Stimulated activated CD8-positive, alpha-beta memory T cell treated with anti-CD3 and anti-CD28 coated beads, Interleukin-15, amount 100 ng/mL, for 4 hours (primary cell): ENCODE results near the gene IGSF8.

Experiments
- DNase-seq, 2 donors: peaks; one replicate each; pipeline ENCODE4 v3.0.0-alpha.2; 2020; ENCODE audit warnings: low read depth in 2 of 2

Gene IGSF8

DNA sequence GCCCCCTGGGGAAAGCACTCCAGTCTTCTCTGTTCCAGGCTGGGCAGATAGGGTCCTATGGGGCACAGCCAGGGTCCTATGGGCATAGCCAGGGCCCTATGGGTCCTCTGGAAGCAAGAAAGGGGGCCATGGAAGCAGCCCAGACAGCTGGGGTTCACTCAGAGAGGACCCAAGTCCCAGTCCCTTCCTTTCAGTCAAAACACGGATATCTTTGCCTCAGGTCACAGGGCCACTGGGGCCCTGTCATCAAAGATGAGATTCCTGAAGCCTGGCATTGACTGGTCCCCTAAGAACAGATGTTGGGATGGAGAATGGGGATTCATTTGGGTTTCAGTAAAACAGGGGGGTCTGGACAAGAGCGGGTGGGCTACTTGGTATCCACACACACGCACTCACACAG is 8.5 kb downstream of the IGSF8 start:
- DNase-seq: no peak

DNA sequence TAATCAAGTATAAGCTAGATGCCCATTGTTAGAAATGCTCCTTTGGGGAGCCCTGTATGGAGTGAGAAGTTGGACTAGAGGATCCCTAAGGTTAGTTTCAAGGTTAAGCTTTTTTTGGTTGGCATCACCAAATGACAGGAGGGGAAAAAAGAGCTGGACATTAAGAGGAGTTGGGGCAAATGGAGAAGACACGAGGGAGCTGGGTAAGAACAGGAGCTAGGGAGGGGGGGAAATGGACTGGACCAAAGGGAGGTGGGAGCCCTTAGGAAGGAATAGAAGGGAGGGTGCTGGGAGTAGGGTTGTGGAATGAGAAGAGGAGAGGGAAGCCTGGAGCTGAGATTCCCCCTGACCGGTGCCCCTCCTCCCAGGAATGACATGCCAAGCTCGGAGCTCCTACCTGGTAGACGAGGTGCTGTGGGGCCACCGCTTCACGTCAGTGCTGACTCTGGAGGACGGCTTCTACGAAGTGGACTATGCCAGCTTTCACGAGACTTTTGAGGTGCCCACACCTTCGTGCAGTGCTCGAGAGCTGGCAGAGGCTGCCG is 11.2 kb downstream of the IGSF8 start:
- DNase-seq: no peak

DNA sequence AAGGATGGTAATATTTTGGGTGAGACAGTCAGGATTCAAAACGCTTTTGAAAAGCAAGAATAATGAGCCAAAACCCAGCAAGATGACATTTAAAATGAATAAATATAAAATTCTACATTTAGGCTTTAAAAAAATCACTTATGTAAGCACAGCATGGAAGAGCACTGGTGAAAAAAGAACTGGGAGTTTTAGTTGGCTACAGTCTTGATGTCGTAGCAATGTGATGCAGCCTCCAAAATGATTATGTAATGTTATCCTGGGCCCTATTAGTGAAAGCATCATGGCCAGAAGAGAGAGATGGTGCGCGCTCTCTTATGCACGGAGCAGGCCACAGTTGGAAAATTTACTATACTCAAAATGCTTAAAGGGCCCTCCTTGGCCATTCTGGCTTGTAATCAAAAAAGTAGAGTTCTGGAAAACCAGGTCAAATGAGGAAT is 11.9 kb downstream of the IGSF8 start:
- no peak for DNase-seq

DNA sequence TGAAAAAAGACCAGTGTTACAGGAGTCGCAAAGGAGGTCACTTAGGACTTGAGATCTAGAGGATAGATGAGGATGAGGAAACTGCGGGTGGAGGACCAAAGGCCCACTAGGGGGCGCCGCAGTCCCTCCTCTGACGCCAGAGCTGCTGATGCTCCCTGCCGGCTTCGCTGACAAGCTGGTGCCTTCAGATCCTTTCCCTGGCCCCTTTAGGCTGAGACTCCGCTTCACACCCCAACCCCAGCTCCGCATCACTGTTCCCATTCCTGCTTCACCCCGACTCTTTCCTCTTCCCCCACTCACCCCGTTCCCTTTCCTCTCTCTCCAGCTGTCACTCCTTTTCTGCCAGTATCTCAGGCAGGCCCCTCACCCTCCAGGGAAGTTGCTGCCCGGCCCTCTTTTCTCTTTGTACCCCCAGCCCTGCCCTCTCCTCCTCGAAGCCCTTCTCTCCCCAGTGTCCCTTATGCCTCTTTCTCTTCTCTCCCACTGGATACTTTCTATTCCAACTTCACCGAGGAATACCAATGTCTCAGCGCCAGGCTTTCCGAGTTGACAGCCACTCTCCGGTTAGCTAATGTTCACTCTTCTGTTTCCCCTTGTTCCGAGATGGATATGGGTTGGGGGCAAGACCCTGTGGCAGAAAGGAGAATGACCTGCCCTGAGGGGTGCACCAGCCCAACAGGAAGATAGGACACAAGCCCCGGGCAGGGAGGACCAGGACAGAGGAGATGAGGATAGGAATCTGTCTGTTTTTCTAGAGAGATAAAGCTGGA is 12.5 kb downstream of the IGSF8 start:
- DNase-seq: peak; percentile 32 to 46

DNA sequence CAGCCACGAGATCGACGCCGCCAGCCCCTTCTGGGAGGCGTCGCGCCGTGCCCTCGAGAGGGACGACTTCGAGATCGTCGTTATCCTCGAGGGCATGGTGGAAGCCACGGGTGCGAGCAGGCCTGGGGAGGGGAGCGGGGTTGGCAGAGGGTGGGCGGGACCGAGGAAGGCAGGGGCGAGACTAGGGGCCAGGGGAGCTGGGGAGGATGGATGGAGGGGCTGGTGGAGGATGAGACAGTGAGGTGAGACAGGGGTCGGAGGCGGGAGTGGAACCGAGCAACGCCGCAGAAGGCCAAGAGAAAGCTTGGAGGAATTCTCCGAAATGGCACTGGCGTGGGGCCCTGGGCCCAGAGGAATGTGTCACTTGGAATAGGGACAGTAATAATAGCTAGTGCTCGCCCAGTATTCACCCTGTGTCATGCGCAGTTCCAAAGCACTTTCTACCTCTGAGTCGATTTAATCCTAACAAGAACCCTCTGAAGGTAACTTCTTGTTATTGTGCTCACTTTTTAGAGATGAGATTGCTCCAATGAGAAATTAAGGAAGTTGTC is 13.6 kb downstream of the IGSF8 start:
- DNase-seq: no peak

DNA sequence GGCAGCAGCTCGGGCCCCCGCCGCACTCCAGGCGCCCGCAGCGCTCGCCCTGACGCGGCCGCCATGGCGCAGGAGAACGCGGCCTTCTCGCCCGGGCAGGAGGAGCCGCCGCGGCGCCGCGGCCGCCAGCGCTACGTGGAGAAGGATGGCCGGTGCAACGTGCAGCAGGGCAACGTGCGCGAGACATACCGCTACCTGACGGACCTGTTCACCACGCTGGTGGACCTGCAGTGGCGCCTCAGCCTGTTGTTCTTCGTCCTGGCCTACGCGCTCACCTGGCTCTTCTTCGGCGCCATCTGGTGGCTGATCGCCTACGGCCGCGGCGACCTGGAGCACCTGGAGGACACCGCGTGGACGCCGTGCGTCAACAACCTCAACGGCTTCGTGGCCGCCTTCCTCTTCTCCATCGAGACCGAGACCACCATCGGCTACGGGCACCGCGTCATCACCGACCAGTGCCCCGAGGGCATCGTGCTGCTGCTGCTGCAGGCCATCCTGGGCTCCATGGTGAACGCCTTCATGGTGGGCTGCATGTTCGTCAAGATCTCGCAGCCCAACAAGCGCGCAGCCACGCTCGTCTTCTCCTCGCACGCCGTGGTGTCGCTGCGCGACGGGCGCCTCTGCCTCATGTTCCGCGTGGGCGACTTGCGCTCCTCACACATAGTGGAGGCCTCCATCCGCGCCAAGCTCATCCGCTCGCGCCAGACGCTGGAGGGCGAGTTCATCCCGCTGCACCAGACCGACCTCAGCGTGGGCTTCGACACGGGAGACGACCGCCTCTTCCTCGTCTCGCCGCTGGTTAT is 14.2 kb downstream of the IGSF8 start:
- peak; percentile 39 to 49 for DNase-seq

DNA sequence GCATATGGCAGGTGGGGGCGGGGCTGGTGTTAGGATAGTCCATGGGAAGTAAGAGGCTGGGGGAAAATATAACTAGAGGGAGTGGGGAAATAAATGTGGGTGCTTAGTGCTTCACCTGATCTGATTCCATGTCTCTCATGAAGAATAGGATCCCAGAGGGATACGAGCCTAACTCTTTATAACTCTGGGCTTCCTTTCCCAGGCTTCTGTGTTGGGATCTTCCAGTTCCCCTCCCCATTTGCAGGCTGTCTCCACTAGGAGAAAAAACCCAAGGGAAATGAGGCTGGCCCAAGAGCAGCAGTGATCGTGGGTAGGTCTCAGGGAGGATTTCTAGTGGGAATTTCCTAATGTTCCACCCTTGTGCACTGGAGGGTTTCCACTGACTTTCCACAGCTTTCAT is 15.5 kb downstream of the IGSF8 start:
- DNase-seq: no peak

DNA sequence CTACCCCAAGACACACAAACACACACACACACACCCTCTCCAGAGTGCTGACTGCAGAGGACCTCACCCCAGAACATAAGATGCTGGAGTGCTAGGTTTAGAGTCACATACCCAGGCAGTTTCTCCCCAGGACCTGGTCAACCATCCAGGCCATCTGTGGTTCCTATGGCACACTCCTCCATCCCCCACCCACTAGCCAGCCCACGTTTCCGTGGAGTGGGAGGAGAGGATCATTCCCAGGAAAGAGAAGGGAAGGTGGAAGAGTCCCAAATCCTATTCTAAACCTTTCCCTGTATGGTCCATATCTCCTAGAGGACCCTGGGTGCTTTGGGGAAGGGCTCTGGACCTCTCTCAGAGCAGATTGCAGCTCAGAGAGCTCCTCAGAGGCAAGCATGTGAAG is 15.9 kb downstream of the IGSF8 start:
- no peak for DNase-seq

DNA sequence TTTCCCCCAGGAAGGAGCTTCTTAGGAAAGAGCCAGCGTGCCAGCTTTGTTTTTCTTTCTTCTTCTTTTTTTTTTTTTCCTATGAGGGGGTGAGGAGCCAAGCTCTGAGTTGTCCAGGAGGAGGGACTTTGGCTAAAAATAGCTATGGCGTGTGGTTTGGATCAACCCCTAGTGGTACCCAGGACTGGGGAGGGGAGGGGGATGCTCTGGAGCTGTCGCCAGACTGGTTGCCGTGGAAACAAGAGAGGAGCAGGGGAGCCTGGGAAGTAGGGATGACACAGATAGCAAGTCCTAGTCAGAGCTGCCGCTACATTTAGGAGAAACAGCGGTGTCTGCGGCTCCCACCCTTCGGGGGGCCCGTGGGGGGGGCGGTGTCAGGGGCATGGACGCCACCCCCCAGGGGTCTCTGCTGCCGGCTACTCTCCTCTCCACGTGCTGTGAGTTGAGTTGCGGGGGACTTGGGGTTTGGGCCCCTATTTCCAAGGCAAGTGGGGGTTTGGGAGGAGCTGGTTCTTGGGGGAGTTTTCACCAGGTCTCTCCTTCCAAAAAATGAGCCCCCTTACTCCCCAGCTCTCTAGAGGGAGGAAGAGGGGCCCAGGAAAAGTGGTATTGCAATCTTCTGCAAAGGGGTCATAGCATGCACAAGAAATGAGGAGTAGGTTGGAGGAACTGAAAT is 17.0 kb downstream of the IGSF8 start, which contains the start of gene KCNJ9:
TSS of gene KCNJ9 (plus strand) at position 278 of the 676 bp plus-strand sequence. CDS start 2,493 bp downstream, outside the sequence.
- no peak for DNase-seq

DNA sequence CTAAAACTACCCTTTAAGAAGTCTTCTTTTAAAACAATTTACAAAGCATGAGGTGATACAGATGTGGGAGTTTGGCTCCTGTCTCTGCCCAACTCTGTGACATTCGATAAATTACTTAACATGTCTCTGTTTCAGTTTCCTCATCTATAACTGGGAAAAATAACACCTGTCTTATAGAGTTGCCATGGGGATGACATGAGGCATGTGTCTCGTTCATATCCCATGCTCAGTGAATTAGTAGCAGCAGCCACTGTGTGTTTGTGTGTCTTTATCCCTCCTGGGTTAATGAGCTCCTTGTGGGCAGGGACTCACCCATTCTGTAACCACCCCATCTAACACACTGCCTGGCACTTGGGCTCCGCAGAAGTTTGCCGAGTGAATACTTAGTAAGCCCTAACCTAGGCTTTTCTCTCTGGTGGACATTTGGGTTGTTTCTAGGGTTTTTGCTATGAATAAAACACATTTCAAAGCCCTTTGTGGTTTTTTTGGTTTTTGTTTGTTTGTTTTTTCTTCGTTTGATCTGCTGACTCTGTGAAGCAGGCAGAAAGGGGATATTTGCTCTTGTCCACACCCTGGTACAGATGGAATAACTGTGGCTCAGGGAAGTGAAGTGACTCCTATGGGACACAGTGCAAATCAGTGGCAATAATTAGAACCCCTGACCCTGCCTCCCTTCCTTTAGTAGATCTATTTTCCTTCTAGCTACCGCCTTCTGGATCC is 17.9 kb downstream of the IGSF8 start:
- DNase-seq: no peak

DNA sequence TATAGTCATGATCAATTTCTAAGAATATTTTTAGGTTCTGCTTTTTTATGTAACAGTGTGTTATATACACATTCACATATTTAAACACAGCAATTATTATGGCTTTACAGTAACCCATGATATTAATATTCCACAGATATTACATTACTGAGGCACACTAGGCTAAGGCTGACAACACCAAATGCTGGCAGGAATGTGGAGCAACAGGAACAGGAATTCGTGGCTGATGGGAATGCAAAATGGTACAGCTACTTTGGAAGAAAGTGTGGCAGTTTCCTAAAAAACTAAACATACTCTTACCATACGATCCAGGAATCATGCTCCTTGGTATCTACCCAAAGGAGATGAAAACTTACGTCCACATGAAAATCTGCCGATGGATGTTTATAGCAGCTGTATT is 19.0 kb downstream of the IGSF8 start:
- DNase-seq: no peak

DNA sequence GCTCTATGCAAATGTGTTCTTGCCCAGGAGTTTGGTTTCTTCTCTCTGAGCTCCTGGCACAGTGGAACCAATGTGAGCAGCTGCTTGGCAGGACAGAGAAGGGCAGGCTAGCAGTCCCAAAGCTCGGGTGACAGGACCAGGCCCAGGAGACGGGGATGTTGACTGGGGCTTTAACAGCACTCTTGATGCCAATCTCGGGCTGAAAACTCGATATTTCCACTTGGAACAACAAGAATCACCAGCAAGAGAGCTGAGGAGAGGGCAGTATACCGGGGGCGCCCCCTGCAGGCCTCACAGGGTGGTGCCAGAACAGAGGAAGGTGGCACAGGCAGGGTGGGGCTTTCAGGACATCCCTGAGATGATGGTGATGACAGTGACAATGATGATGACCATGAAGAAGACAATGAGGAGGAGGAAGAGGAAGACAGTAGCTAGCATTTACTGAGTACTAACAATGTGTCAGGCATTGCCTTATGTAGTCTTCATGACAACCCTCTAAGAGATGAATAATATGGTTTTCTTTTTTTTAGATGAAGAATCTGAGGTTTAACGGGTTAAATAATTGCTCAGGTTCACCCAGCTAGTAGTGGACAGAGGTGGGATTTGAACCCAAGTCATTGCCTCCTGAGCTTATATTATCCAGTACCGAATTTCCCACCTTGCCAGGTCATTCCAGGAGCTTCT is 19.8 kb downstream of the IGSF8 start:
- DNase-seq: no peak

DNA sequence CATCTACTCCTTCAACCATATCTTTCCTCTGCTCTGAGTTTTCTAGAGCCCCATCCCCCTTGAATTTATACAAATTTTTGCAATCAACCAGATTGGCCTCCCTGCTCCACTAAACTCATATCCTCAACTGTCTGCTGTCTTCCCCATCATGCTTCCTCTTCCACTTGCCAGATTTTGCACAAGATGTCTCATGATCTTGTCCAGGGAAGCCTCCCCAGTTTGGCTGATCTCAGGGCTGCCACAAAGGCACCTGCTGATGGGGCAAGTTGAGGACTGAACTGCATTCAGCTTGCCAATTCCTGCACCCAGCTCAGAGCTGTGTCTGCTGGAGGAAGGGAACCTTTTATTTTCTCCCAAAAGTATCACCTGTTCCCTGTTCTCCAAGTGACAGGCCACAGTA is 20.9 kb downstream of the IGSF8 start:
- DNase-seq: no peak

DNA sequence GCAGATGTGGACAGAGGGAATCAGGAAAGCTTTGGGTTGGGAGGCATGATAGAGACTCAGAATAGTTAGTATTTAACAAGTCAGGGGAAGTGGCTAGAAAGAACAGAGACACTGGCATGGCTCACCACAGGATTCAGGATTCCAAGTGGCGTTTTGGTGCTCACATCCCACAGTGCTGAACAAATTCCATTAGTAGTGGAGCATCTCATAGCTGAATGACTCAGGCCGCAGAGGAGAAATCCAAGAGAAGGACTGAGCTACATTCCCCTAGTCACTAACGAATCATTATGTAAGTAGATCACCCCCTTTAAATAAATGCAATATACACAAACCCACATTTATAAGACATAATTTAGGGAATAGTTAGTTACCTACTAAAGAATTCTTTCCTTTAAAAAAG is 22.1 kb downstream of the IGSF8 start:
- no peak for DNase-seq

DNA sequence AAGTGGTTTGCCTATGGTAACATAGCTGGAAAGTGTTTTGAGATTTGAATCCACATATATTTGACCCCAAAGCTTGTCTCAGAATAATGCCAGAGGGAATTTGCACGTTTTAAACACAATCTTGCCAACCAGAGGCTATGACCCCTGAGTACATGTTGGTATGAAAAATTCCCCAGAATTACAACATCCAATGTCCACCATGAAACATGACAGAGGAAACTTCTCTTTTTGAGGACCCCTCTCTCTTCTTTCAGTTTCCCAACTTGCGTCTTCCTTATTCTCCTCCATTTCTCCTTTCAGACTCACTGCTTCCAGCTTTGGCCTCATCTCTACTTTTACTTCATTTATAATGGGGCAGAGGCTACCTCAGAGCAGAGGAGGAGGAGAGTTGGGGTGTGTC is 22.6 kb downstream of the IGSF8 start:
- DNase-seq: no peak

DNA sequence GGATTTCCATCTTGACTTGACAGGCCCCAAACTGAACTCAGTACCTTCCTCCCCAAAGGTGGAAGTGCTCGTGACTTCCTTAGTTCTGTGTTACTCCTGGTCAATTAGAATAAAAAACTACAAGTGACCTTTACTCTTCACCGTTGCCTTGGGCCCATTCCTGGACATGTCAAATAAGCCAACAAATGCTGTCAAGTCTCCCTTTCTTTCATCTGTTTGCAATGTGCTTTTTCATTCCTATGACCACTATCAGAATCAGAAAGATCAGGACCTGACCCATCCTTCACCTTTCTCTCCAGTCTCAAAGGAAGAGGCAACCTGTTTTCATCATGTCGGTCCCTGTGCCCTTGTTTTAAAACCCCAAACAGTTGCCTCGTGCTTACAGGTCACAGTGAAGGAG is 23.6 kb downstream of the IGSF8 start:
- no peak for DNase-seq

DNA sequence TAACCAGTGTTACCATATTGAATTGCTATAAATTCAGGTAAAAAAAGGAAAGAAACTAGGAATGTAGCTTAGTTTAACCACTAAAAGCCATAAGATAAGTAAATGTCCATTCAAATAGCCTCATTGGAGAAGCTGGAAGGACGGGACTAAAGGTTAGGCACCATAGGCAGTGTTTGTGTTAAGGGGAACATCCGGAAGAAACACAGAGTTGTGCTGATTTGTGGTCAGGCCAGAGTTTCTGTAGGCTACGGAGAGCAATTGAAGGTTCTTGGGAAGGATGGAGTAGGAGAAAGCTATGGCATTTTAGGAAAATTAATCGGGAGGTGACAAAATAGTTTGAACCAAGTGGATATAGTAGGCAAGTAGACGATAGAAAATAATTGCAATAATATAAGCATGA is 27.1 kb downstream of the IGSF8 start:
- DNase-seq: no peak

DNA sequence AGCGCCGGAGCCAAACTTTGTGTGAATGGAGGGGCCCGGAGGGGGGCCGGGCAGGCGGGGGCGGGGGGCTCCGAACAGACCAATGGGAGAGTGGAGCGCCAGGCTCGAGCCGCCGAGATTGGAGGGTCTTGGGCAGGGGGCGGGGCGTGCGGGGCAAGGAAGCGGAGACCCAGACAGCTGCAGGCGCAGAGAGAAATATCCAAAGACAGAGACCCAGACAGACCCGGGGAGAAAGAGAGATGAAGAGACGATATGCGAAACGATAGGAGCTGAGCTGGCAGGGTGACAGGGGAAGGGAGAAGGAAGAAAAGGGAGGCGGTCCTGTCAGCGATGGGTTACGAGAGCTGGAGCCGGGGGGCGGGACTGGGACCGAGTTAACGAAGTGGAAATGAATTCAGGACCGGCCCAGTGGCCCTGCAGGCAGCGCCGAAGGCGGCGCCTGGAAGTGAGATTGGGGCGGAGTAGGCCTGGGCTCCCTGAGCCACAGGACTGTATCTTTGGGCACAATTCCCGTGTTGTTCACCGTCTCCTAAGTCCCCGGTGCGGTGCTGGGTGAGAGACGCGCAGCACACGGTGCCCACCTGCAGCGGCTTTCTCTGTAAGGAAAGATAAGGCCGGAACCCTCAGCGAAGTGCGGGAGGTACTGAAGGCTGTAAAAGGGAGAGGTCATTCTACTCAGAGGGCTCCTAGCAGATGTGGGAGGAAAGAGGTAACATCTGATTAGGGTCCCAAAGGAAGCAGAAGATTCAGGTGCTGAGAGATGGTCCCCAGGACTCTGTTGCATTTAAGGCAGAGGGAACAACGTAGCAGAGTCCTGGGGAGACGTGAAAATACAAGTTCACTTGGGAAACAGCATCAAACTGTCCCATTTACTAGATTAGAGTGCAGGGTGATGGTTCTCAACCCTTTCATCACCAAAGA is 27.9 kb downstream of the IGSF8 start:
- DNase-seq: peak; percentile 62 to 63

DNA sequence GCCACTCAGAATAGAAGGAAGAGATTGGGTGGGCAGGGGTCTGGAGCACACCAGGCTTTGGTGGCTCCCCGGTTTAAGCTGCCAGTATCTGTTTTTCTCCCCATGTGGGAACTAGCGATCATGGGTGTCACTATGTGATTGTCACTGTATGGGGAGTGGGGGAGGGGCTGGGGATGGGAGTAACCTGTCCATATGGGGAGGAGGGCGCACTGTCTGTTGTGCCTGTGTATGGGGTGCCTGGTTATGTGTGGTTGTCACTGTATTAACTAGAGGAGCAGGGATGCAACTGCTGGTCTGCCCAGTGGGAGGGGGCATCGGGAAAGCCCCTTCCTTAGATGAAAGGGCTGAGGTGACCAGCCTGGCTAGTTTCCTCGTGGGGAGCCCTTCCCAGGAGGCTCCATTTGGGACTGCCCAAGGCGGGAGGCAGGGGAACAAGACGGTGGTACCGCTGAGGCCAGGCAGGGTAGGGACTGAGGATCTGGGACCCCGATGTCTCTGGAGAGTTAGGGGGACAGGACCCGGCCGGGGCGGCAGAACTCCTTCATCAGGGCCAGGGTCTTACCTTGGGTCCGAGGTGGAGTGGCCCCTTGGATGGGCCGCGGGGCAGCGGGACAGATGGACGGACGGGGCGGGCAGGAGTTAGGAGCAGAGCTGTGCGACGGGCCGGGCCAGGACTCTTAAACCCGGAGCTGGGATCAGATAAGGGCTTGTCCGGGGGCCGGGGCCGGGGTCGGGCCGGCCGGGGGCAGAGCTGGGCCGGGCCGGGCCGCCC is 28.8 kb downstream of the IGSF8 start, which contains the start of gene KCNJ10:
TSS of gene KCNJ10 (minus strand) at position 701 of the 772 bp plus-strand sequence. CDS start 27,628 bp downstream, outside the sequence.
- no peak for DNase-seq
